ENCODE results near the gene BPIFA3.

BPIFA3 gene

GRCh38 chr20:33275871-33276270 lies 58.7 kb downstream of the BPIFA3 start:
- TF ChIP-seq CTCF (conservative IDR thresholded peaks at IDR 0.05) (no peak), ZFX (IDR thresholded peaks at IDR 0.05) (no peak)
- H3K27ac ChIP-seq: no peak overlapping the region

GRCh38 chr20:33276303-33277113 lies 59.4 kb downstream of the BPIFA3 start:
- TF ChIP-seq CTCF (conservative IDR thresholded peaks at IDR 0.05) (no peak), ZFX (IDR thresholded peaks at IDR 0.05) (no peak)
- no peak overlapping the region for H3K27ac ChIP-seq
